Kidney (tissue), 14 donors: ENCODE data around the gene KIAA0232. TPM values are rescaled to one million over a fixed set of nuclear protein-coding genes. Genes with fewer than 3 reads are reported as not detected.
"Not testable (repeated sequence)": the region's sequence is repeated elsewhere in the genome, so short reads cannot be mapped to it uniquely, and the experiment has no call there.

Source experiments
- DNase-seq, 5 donors: peaks; one replicate each; pipeline ENCODE4 v3.0.0-alpha.2; 2013 to 2020
- FAIRE-seq: peaks from 2 replicates; lab custom pipeline; 2012; peaks lifted over from hg19 to GRCh38; lab: Jason Lieb, UNC
- H3K27ac ChIP-seq, 2 donors: one replicate each; pipeline ENCODE4 v1.7.0; 2013; ENCODE audit warnings: low read depth in 2 of 2, low read length in 2 of 2, inconsistent platforms in 1 of 2
- H3K27me3 ChIP-seq: one replicate; pipeline ENCODE4 v1.7.1; 2013; ENCODE audit warnings: low read length, inconsistent platforms; ENCODE audit not compliant: control insufficient read depth, insufficient read depth
- H3K36me3 ChIP-seq, 3 donors: one replicate each; pipeline versions ENCODE4 v1.7.0 to v1.7.1; 2013; ENCODE audit warnings: low read length in 3 of 3, control low read depth in 1 of 3, inconsistent platforms in 1 of 3; ENCODE audit not compliant: insufficient read depth in 3 of 3, control insufficient read depth in 2 of 3
- H3K4me1 ChIP-seq, 3 donors: one replicate each; pipeline versions ENCODE4 v1.7.0 to v1.7.1; 2013; ENCODE audit warnings: low read length in 3 of 3, inconsistent platforms in 1 of 3, low read depth in 1 of 3; ENCODE audit not compliant: control insufficient read depth in 2 of 3, insufficient read depth in 2 of 3
- H3K4me3 ChIP-seq, 3 donors: one replicate each; pipeline versions ENCODE4 v1.7.0 to v1.8.1; 2013; ENCODE audit warnings: low read length in 3 of 3, control low read depth in 1 of 3, inconsistent platforms in 1 of 3
- H3K9ac ChIP-seq, 3 donors: one replicate each; pipeline versions ENCODE4 v1.7.0 to v1.7.1; 2013; ENCODE audit warnings: low read length in 3 of 3, control low read depth in 1 of 3, inconsistent platforms in 1 of 3
- H3K9me3 ChIP-seq, 3 donors: one replicate each; pipeline versions ENCODE4 v1.7.0 to v1.7.1; 2013; ENCODE audit warnings: low read length in 3 of 3, control low read depth in 1 of 3, inconsistent platforms in 1 of 3; ENCODE audit not compliant: control insufficient read depth in 2 of 3, insufficient read depth in 1 of 3
- intact Hi-C: fragments of 100-400 bp; cut with DNase I; formaldehyde crosslinking; loops from one replicate; pipeline ENCODE4 v1.11.1; 2022
- polyA plus RNA-seq: library from polyadenylated mRNA; stranded (reverse); fragments of 350-450 nt; fragmentation: Illumina TruSeq; extraction: RNeasy Lipid Tissue Mini Kit (QIAGEN cat#74804); gene quantifications from one replicate; pipeline ENCODE4 v1.2.3, GENCODE V29; 2014; ENCODE audit warnings: low read depth, low replicate concordance; ENCODE audit not compliant: insufficient read depth
- total RNA-seq: library from RNA; stranded (reverse); fragmentation: NEBNext Ultra II Directional; extraction: Animal tissue kit (Norgen Biotek cat#: 25700); gene quantifications from one replicate; pipeline ENCODE4 v1.2.1, GENCODE V29; 2021
- TF ChIP-seq, protein P1 (sequence below): IDR thresholded peaks from 3 replicates; pipeline ENCODE4 v1.5.1; 2012; ENCODE audit warnings: mild to moderate bottlenecking, moderate library complexity, borderline replicate concordance; ENCODE audit not compliant: insufficient read depth; ENCODE audit errors: extremely low read depth
- donor health status: control.
- donor health status: control.
- donor health status: control.
- donor health status: control.
- donor health status: control.
- donor health status: DM: yes; HTN: yes; CAD: no.
- donor health status: Normal renal cell carcinoma (clear cell type).

The KIAA0232 gene
- total and polyA plus RNA-seq, 2 donors from 2014 or later, result 14.0 to 39.9 TPM

DNA sequence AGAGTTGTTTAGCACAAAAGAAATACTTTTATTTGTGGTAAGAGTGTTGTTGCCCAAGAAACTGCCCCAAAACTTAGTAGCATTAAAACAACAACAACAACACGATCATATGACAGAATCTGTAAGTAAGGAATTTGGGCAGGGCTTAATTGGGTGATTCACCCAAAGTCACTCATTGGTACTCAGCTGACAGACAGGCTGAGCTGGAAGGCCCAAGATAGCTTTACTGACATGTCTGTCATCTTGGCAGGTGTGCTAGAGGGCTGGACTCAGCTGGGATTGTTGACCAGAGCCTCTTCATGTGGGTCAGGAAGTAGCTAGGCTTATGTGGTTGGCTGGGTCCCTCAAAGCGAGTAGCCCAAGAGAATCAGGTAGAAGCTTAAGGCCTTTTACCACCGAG lies 52.3 kb downstream of the KIAA0232 start:
- intact Hi-C loops, result no loop called here
- H3K9me3 ChIP-seq, result no peaks in the 10 kb centered on the region
- no peak for DNase-seq
- no peaks in the 10 kb centered on the region for H3K27me3 ChIP-seq
- peaks cover 0 to 9% (median 5%) of the 10 kb centered on the region in 3 donors for H3K4me1 ChIP-seq
- no peak overlapping the region for H3K9ac ChIP-seq
- H3K4me3 ChIP-seq, result no peak overlapping the region
- no peak overlapping the region for H3K27ac ChIP-seq
- TF ChIP-seq, protein P1, sequence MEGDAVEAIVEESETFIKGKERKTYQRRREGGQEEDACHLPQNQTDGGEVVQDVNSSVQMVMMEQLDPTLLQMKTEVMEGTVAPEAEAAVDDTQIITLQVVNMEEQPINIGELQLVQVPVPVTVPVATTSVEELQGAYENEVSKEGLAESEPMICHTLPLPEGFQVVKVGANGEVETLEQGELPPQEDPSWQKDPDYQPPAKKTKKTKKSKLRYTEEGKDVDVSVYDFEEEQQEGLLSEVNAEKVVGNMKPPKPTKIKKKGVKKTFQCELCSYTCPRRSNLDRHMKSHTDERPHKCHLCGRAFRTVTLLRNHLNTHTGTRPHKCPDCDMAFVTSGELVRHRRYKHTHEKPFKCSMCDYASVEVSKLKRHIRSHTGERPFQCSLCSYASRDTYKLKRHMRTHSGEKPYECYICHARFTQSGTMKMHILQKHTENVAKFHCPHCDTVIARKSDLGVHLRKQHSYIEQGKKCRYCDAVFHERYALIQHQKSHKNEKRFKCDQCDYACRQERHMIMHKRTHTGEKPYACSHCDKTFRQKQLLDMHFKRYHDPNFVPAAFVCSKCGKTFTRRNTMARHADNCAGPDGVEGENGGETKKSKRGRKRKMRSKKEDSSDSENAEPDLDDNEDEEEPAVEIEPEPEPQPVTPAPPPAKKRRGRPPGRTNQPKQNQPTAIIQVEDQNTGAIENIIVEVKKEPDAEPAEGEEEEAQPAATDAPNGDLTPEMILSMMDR, result no peak
- no peak for FAIRE-seq
- peaks cover 0 to 16% (median 0%) of the 10 kb centered on the region in 3 donors for H3K36me3 ChIP-seq

DNA sequence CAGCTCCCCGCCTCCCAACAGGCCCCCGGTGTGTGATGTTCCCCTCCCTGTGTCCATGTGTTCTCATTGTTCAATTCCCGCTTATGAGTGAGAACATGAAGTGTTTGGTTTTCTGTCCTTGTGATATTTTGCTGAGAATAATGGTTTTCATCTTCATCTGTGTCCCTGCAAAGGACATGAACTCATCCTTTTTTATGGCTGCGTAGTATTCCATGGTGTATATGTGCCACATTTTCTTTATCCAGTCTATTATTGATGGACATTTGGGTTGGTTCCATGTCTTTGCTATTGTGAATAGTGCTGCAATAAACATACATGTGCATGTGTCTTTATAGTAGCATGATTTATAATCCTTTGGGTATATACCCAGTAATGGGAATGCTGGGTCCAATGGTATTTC lies 53.1 kb downstream of the KIAA0232 start:
- intact Hi-C loops, FAIRE-seq: not testable (repeated sequence)
- peaks cover 0 to 16% (median 0%) of the 10 kb centered on the region in 3 donors for H3K36me3 ChIP-seq

DNA sequence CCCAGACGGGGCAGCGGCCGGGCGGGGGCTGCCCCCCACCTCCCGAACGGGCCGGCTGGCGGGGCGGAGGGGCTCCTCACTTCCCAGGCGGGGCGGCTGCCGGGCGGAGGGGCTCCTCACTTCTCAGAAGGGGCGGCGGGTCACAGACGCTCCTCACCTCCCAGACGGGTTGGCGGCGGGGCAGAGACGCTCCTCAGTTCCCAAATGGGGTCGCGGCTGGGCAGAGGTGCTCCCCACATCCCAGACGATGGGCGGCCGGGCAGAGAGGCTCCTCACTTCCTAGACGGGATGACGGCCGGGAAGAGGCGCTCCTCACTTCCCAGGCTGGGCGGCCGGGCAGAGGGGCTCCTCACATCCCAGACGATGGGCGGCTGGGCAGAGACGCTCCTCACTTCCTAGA lies 54.6 kb downstream of the KIAA0232 start:
- H3K9me3 ChIP-seq, H3K4me3 ChIP-seq, DNase-seq, H3K27ac ChIP-seq, FAIRE-seq, H3K9ac ChIP-seq, H3K27me3 ChIP-seq, H3K36me3 ChIP-seq, intact Hi-C loops: not testable (repeated sequence)
- H3K4me1 ChIP-seq, result peaks cover 0 to 11% (median 11%) of the 10 kb centered on the region in 3 donors

More for the DNA sequence above, 53.1 kb downstream of the KIAA0232 start:
- H3K4me3 ChIP-seq, H3K27ac ChIP-seq, H3K27me3 ChIP-seq, H3K9ac ChIP-seq, H3K9me3 ChIP-seq, DNase-seq: not testable (repeated sequence)
- H3K4me1 ChIP-seq, result peaks cover 0 to 13% (median 11%) of the 10 kb centered on the region in 3 donors

DNA sequence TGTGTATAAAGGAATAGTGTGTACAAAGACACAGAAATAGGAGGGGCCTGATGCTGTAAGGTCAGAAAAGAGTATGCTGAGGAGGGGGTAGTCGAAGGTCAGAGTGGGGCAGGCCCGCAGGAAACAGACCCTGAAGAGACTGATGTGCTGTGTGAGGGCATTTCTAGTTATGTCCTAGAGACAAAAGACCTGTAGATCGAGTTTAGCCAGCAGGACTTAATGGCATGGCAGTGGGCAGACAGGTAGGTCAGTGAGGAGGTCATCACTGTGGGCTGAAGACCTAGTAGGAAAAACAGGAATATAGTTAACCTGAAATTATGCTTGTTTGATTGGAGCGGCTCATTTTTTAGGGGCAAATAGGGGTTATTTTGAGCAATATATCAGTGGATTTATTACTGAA lies 57.1 kb downstream of the KIAA0232 start:
- intact Hi-C loops, result no loop called here
- DNase-seq (no peak), FAIRE-seq (no peak)
- Histone ChIP-seq H3K9ac (no peak overlapping the region), H3K27me3 (no peaks in the 10 kb centered on the region), H3K27ac (no peak overlapping the region), H3K36me3 (no peaks in the 10 kb centered on the region), H3K4me3 (no peak overlapping the region), H3K4me1 (peaks cover 0 to 11% (median 11%) of the 10 kb centered on the region in 3 donors), H3K9me3 (no peaks in the 10 kb centered on the region)
- TF ChIP-seq, protein P1, result no peak
